ENCODE measurements around the gene DDX10.
"Not testable (repeated sequence)": the region's sequence is repeated elsewhere in the genome, so short reads cannot be mapped to it uniquely, and the experiment has no call there.

DDX10 gene

DNA sequence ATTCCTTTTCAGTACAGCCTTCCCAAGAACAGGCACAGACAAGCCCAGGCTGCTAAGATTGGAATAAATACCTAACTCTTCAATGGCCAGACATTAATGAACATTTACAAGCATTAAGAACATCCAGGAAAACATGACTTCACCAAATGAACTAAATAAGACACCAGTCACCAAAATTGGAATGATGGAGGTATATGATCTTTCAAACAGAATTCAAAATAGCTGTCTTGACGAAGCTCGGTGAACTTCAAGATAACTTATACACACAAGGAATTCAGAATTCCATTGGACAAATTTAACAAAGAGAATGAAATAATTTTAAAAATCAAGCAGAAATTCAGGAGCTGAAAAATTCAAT, 16.4 kb upstream of the DDX10 start:
- no peak for DNase-seq (ENCODE audit: low read depth)
- TF ChIP-seq, protein P1, sequence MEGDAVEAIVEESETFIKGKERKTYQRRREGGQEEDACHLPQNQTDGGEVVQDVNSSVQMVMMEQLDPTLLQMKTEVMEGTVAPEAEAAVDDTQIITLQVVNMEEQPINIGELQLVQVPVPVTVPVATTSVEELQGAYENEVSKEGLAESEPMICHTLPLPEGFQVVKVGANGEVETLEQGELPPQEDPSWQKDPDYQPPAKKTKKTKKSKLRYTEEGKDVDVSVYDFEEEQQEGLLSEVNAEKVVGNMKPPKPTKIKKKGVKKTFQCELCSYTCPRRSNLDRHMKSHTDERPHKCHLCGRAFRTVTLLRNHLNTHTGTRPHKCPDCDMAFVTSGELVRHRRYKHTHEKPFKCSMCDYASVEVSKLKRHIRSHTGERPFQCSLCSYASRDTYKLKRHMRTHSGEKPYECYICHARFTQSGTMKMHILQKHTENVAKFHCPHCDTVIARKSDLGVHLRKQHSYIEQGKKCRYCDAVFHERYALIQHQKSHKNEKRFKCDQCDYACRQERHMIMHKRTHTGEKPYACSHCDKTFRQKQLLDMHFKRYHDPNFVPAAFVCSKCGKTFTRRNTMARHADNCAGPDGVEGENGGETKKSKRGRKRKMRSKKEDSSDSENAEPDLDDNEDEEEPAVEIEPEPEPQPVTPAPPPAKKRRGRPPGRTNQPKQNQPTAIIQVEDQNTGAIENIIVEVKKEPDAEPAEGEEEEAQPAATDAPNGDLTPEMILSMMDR (IDR thresholded peaks at IDR 0.05; ENCODE audit: control insufficient read depth, insufficient read depth, low read depth, low read length, missing control alignments) = no peak
- H3K4me3 ChIP-seq (ENCODE audit: control insufficient read depth, low read depth, low read length) = no peak overlapping the region

DNA sequence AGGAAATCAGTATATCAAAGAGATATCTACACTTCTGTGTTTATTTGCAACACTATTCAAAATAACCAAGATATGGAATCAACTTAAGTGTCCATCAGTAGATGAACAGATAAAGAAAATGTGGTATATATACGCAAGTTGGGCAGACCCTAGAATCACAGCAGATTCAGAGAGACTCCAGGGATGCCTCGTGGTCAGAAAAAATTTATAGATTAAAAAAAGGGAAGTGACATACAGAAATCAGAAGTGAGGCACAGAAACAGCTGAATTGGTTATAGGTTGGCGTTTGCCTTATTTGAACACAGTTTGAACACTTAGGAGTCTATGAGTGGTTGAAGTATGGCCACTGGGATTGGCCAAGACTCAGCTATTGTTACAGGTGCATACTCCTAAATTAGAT, 10.8 kb upstream of the DDX10 start:
- not testable (repeated sequence) for H3K4me3 ChIP-seq (ENCODE audit: control insufficient read depth, low read depth, low read length); DNase-seq (ENCODE audit: low read depth)

DNA sequence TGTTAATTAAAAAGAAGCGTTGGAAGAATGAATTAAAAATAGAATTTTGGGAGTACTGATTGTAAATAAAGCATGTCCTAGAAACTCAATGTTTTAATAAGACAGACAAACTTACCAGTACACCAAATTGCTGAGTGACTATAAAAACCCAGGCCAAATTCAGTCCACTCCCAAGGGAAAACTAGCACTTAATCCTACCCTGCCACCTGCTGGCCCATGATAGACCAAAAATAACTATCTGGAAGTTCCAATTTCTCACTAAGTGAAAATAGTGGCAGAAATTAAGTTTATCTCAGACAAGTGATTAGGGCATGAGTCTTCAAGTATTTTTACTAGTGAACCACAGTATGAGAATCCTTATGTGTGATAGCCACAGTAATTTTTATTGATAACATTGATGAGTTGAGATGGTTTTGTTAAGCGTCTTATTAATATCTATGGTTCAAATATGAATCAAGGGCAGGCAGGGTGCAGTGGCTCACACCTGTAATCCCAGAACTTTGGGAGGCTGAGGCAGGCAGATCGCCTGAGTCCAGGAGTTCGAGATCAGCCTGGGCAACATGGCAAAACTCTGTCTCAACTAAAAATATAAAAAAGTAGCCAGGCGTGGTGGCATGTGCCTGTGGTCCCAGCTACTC, 9.8 kb upstream of the DDX10 start:
- H3K4me3 ChIP-seq (ENCODE audit: control insufficient read depth, low read depth, low read length) = no peak overlapping the region
- TF ChIP-seq, protein P1 (IDR thresholded peaks at IDR 0.05; ENCODE audit: control insufficient read depth, insufficient read depth, low read depth, low read length, missing control alignments) = peak; percentile 62
- no peak for DNase-seq (ENCODE audit: low read depth)

DNA sequence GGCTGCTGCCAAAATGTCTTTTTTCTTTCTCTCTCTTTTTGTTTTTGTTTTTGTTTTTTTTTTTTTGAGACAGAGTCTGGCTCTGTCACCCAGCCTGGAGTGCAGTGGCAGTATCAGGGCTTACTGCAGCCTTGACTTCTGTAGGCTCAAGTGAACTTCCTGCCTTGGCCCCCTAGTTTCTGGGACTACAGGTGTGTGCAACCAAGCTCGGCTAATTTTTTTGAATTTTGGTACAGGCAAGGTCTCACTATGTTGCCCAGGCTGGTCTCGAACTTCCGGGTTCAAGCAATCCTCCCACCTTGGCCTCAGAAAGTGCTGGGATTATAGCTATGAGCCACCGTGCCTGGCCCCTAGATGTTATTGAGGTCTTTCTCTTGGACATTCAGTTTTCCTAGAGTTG, 2.2 kb upstream of the DDX10 start:
- H3K4me3 ChIP-seq (ENCODE audit: control insufficient read depth, low read depth, low read length) = no peak overlapping the region
- TF ChIP-seq, protein P1 (IDR thresholded peaks at IDR 0.05; ENCODE audit: control insufficient read depth, insufficient read depth, low read depth, low read length, missing control alignments) = no peak
- no peak for DNase-seq (ENCODE audit: low read depth)

DNA sequence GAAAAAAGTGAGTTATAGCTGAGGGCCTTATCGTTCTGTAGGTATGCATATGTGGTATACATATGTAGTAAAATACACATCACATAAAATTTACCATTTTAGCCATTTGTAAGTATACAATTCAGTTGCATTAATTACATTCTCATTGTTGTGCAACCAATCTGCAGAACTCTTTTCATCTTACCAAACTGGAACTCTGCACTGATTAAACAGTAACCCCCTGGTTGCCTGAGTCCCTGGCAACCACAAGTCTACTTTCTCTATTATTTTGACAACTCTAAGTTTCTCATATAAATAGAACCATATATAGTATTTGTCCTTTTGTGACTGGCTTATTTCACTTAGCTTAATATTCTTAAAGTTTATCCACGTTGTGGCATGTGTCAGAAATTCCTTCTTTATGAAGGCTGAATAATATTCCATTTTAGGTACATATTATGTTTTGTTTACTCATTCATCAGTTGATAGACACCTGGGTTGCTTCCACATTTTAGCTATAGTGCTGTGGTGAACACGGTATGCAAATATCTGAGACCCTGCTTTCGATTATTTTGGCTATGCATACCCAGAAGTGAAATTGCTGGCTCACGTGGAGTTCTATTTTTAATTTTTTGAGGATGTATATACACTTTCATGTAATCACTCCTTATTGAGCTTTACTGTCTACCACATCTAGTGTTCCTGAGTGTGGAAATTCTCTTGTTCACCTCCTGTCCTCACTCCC, 1.6 kb upstream of the DDX10 start:
- DNase-seq (ENCODE audit: low read depth) = no peak
- no peak overlapping the region for H3K4me3 ChIP-seq (ENCODE audit: control insufficient read depth, low read depth, low read length)
- TF ChIP-seq, protein P1 (IDR thresholded peaks at IDR 0.05; ENCODE audit: control insufficient read depth, insufficient read depth, low read depth, low read length, missing control alignments) = no peak

DNA sequence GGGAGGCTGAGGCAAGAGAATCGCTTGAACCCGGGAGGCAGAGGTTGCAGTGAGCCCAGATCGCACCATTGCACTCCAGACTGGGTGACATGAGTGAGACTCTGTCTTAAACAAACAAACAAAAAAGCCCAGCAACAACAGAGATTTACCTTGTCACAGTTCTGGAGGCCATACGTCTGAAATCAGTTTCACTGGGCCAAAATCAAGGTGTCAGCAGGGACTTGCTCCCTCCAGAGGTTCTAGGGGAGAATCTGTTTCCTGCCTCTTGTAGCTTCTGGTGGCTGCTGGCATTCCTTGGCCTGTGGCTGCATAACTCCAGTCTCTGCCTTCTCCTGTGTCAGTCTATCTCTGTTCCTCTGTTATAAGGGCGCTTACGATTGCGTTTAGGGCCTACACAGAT, 1.5 kb downstream of the DDX10 start:
- TF ChIP-seq, protein P1 (IDR thresholded peaks at IDR 0.05; ENCODE audit: control insufficient read depth, insufficient read depth, low read depth, low read length, missing control alignments) = no peak
- no peak for DNase-seq (ENCODE audit: low read depth)
- H3K4me3 ChIP-seq (ENCODE audit: control insufficient read depth, low read depth, low read length) = no peak overlapping the region

DNA sequence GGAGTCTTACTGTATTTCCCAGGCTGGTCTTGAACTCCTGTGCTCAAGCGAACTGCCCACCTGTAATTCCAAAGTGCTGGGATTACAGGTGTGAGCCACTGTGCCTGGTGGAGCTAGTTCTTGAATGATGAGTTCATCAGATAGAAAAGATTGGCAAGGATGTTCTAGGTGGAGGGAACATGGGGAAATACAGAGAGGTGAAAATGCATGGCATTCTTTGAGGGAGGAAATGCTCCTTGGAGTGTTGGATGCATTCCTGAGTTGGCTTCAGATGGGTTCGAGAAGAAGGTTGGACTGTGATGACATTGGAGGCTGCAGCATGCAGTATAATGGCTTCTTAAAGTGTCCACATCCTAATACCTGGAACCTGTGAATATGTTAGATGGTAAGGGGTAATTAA, 4.4 kb downstream of the DDX10 start:
- DNase-seq (ENCODE audit: low read depth) = no peak
- no peak overlapping the region for H3K4me3 ChIP-seq (ENCODE audit: control insufficient read depth, low read depth, low read length)
- TF ChIP-seq, protein P1 (IDR thresholded peaks at IDR 0.05; ENCODE audit: control insufficient read depth, insufficient read depth, low read depth, low read length, missing control alignments) = no peak
